Measurements from ENCODE around the gene PARP8. TPM values are rescaled to one million over a fixed set of nuclear protein-coding genes. Genes with fewer than 3 reads are reported as not detected.

PARP8 gene
- total RNA-seq, 1 donor from 2014 or later: 13.6 TPM

- no peaks in the 10 kb centered on the region for H3K36me3 Mint-ChIP-seq (ENCODE audit: low read depth, unreplicated experiment)
- no peak overlapping the region for H3K4me3 Mint-ChIP-seq (ENCODE audit: unreplicated experiment)
- no peak overlapping the region for H3K27ac Mint-ChIP-seq (ENCODE audit: unreplicated experiment)
- TF ChIP-seq CTCF (IDR thresholded peaks at IDR 0.05; ENCODE audit: unreplicated experiment): no peak
- H3K27me3 Mint-ChIP-seq (ENCODE audit: unreplicated experiment): peaks cover 2% of the 10 kb centered on the region
- no peak for DNase-seq (ENCODE audit: low spot score)
- no peaks in the 10 kb centered on the region for H3K4me1 Mint-ChIP-seq (ENCODE audit: unreplicated experiment)
- no peaks in the 10 kb centered on the region for H3K9me3 Mint-ChIP-seq (ENCODE audit: unreplicated experiment)
Measured at GRCh38 chr5:50697739-50698138, 31.3 kb downstream of the PARP8 start.

GRCh38 chr5:50699737-50700136 is 33.3 kb downstream of the PARP8 start:
- H3K27me3 Mint-ChIP-seq (ENCODE audit: unreplicated experiment): peaks cover 2% of the 10 kb centered on the region
- no peak for TF ChIP-seq CTCF (IDR thresholded peaks at IDR 0.05; ENCODE audit: unreplicated experiment)
- H3K4me3 Mint-ChIP-seq (ENCODE audit: unreplicated experiment): no peak overlapping the region
- no peak for DNase-seq (ENCODE audit: low spot score)
- H3K36me3 Mint-ChIP-seq (ENCODE audit: low read depth, unreplicated experiment): no peaks in the 10 kb centered on the region
- H3K9me3 Mint-ChIP-seq (ENCODE audit: unreplicated experiment): no peaks in the 10 kb centered on the region
- H3K4me1 Mint-ChIP-seq (ENCODE audit: unreplicated experiment): no peaks in the 10 kb centered on the region
- no peak overlapping the region for H3K27ac Mint-ChIP-seq (ENCODE audit: unreplicated experiment)

- Mint-ChIP-seq H3K9me3 (ENCODE audit: unreplicated experiment) (no peaks in the 10 kb centered on the region), H3K4me1 (ENCODE audit: unreplicated experiment) (no peaks in the 10 kb centered on the region), H3K4me3 (ENCODE audit: unreplicated experiment) (no peak overlapping the region), H3K27me3 (ENCODE audit: unreplicated experiment) (peaks cover 2% of the 10 kb centered on the region), H3K27ac (ENCODE audit: unreplicated experiment) (no peak overlapping the region), H3K36me3 (ENCODE audit: low read depth, unreplicated experiment) (no peaks in the 10 kb centered on the region)
- no peak for DNase-seq (ENCODE audit: low spot score)
- TF ChIP-seq CTCF (IDR thresholded peaks at IDR 0.05; ENCODE audit: unreplicated experiment): no peak
Measured at GRCh38 chr5:50700706-50701105, 34.3 kb downstream of the PARP8 start.

GRCh38 chr5:50702615-50703366 is 36.4 kb downstream of the PARP8 start:
- Mint-ChIP-seq H3K27me3 (ENCODE audit: unreplicated experiment) (no peaks in the 10 kb centered on the region), H3K4me3 (ENCODE audit: unreplicated experiment) (no peak overlapping the region), H3K9me3 (ENCODE audit: unreplicated experiment) (no peaks in the 10 kb centered on the region), H3K27ac (ENCODE audit: unreplicated experiment) (no peak overlapping the region), H3K36me3 (ENCODE audit: low read depth, unreplicated experiment) (no peaks in the 10 kb centered on the region), H3K4me1 (ENCODE audit: unreplicated experiment) (no peaks in the 10 kb centered on the region)
- TF ChIP-seq CTCF (IDR thresholded peaks at IDR 0.05; ENCODE audit: unreplicated experiment): no peak
- DNase-seq (ENCODE audit: low spot score): no peak

GRCh38 chr5:50703367-50703666 is 36.9 kb downstream of the PARP8 start:
- no peaks in the 10 kb centered on the region for H3K4me1 Mint-ChIP-seq (ENCODE audit: unreplicated experiment)
- H3K9me3 Mint-ChIP-seq (ENCODE audit: unreplicated experiment): no peaks in the 10 kb centered on the region
- no peak for DNase-seq (ENCODE audit: low spot score)
- no peak overlapping the region for H3K27ac Mint-ChIP-seq (ENCODE audit: unreplicated experiment)
- H3K4me3 Mint-ChIP-seq (ENCODE audit: unreplicated experiment): no peak overlapping the region
- TF ChIP-seq CTCF (IDR thresholded peaks at IDR 0.05; ENCODE audit: unreplicated experiment): no peak
- no peaks in the 10 kb centered on the region for H3K27me3 Mint-ChIP-seq (ENCODE audit: unreplicated experiment)
- H3K36me3 Mint-ChIP-seq (ENCODE audit: low read depth, unreplicated experiment): no peaks in the 10 kb centered on the region
